SK-N-SH (cell line): ENCODE results near the gene CNTN4. TPM values are rescaled to one million over a fixed set of nuclear protein-coding genes. Genes with fewer than 3 reads are reported as not detected.

Source experiments
- CTCF ChIA-PET: fragments of 300-600, 350-600 bp; formaldehyde crosslinking; extraction: SDS; loops from one replicate; lab custom pipeline; 2021; lab: Yijun Ruan, JAX
- POLR2A ChIA-PET: fragments of 350-600 bp; sonication (Branson Sonifier 250); formaldehyde crosslinking; extraction: SDS; loops from one replicate; lab custom pipeline; 2020; ENCODE audit warnings: antibody characterized with exemption, inconsistent platforms; lab: Yijun Ruan, JAX
- DNase-seq: peaks from one replicate; pipeline ENCODE4 v3.0.0; 2012
- H2AFZ ChIP-seq: fragments of 200-600 bp; sonication (generic); 2 replicates; pipeline ENCODE4 v1.8.1; 2016; ENCODE audit warnings: antibody characterized with exemption, mild to moderate bottlenecking, low read depth
- H3F3A ChIP-seq: fragments of 200-600 bp; sonication (generic); replicated peaks from 2 replicates; pipeline ENCODE3; 2016; ENCODE audit warnings: antibody characterized with exemption, mild to moderate bottlenecking; ENCODE audit not compliant: insufficient read depth
- H3K27ac ChIP-seq, 2 experiments: fragments of 200-500 bp in 1 of 2; fragments of 200-600 bp in 1 of 2; sonication (Bioruptor generic) in 1 of 2; sonication (generic), shearing (Covaris generic) in 1 of 2; 2 replicates each; pipeline versions ENCODE4 v1.5.1 to v1.6.1; 2014 to 2016; ENCODE audit warnings: low read depth in 2 of 2, inconsistent platforms in 1 of 2, low read length in 1 of 2, mild to moderate bottlenecking in 1 of 2, mixed read lengths in 1 of 2
- H3K27me3 ChIP-seq: fragments of 200-600 bp; sonication (generic), shearing (Covaris generic); 2 replicates; pipeline ENCODE4 v1.6.1; 2016; ENCODE audit warnings: mixed run types; ENCODE audit not compliant: insufficient read depth
- H3K36me3 ChIP-seq, 2 experiments: fragments of 200-500 bp in 1 of 2; fragments of 200-600 bp in 1 of 2; sonication (Bioruptor generic) in 1 of 2; sonication (generic) in 1 of 2; replicated peaks in 1 of 2; 2 replicates each; pipeline versions ENCODE3 to v1.5.1; 2014 to 2016; ENCODE audit warnings: low read length in 1 of 2, mild to moderate bottlenecking in 1 of 2; ENCODE audit not compliant: insufficient read depth in 2 of 2, control insufficient read depth in 1 of 2
- H3K4me1 ChIP-seq, 2 experiments: fragments of 200-500 bp in 1 of 2; fragments of 200-600 bp in 1 of 2; sonication (Bioruptor generic) in 1 of 2; sonication (generic), shearing (Covaris generic) in 1 of 2; 2 replicates each; pipeline versions ENCODE4 v1.5.1 to v1.6.1; 2014 to 2016; ENCODE audit warnings: low read depth in 1 of 2, low read length in 1 of 2, mixed run types in 1 of 2; ENCODE audit not compliant: insufficient read depth in 2 of 2, control insufficient read depth in 1 of 2
- H3K4me2 ChIP-seq: fragments of 200-600 bp; sonication (generic), shearing (Covaris generic); 2 replicates; pipeline ENCODE4 v1.6.1; 2017; ENCODE audit warnings: mixed run types
- H3K4me3 ChIP-seq, 2 experiments: fragments of 200-500 bp in 1 of 2; fragments of 200-600 bp in 1 of 2; sonication (Bioruptor generic) in 1 of 2; sonication (generic), shearing (Covaris generic) in 1 of 2; 2 replicates each; pipeline versions ENCODE4 v1.5.1 to v1.8.1; 2014 to 2016; ENCODE audit warnings: low read depth in 2 of 2, inconsistent platforms in 1 of 2, low read length in 1 of 2, mild to moderate bottlenecking in 1 of 2, mixed read lengths in 1 of 2, moderate library complexity in 1 of 2
- H3K79me2 ChIP-seq: fragments of 200-600 bp; sonication (generic); 2 replicates; pipeline ENCODE4 v1.8.1; 2017; ENCODE audit warnings: mild to moderate bottlenecking; ENCODE audit not compliant: insufficient read depth
- H3K9ac ChIP-seq: fragments of 200-600 bp; sonication (generic); 2 replicates; pipeline ENCODE4 v1.6.1; 2017; ENCODE audit warnings: mixed run types
- H3K9me2 ChIP-seq: fragments of 200-600 bp; sonication (generic); 2 replicates; pipeline ENCODE4 v1.6.1; 2017; ENCODE audit warnings: mixed run types
- H3K9me3 ChIP-seq: fragments of 200-600 bp; sonication (generic); 2 replicates; pipeline ENCODE4 v1.6.1; 2017; ENCODE audit warnings: mixed run types, mild to moderate bottlenecking, moderate library complexity
- H4K20me1 ChIP-seq: fragments of 200-600 bp; sonication (generic); 2 replicates; pipeline ENCODE4 v1.6.1; 2017; ENCODE audit warnings: mild to moderate bottlenecking, mixed run types; ENCODE audit not compliant: insufficient read depth
- CHD2 ChIP-seq: fragments of 150-350 bp; IDR thresholded peaks from 2 replicates; pipeline ENCODE4 v1.6.1; 2018; ENCODE audit warnings: low read length; ENCODE audit not compliant: partially characterized antibody
- CTCF ChIP-seq: fragments of 200-600 bp; sonication (generic); IDR thresholded peaks from 2 replicates; pipeline ENCODE4 v1.6.1; 2017; ENCODE audit warnings: antibody characterized with exemption, mild to moderate bottlenecking, moderate library complexity
- ELF1 ChIP-seq: IDR thresholded peaks from 2 replicates; pipeline ENCODE4 v1.4.0; 2012
- FOXJ3 ChIP-seq: sonication (generic); formaldehyde crosslinking; IDR thresholded peaks from 2 replicates; pipeline ENCODE4 v1.5.1; 2020; ENCODE audit warnings: mild to moderate bottlenecking, missing genetic modification reagents
- GABPA ChIP-seq: IDR thresholded peaks from 2 replicates; pipeline ENCODE4 v1.4.0; 2012; ENCODE audit warnings: low read depth, mild to moderate bottlenecking
- NRF1 ChIP-seq: IDR thresholded peaks from 2 replicates; pipeline ENCODE4 v1.6.1; 2012; ENCODE audit warnings: low read depth, mild to moderate bottlenecking, low read length
- POLR2AphosphoS5 ChIP-seq: IDR thresholded peaks from 2 replicates; pipeline ENCODE4 v1.6.1; 2012; ENCODE audit warnings: low read depth, low read length
- RAD21 ChIP-seq: IDR thresholded peaks from 2 replicates; pipeline ENCODE4 v1.6.1; 2012; ENCODE audit warnings: mild to moderate bottlenecking, low read length
- REST ChIP-seq: IDR thresholded peaks from 2 replicates; pipeline ENCODE4 v1.6.1; 2012; ENCODE audit warnings: mild to moderate bottlenecking, low read depth, low read length, moderate library complexity
- RXRA ChIP-seq: IDR thresholded peaks from 2 replicates; pipeline ENCODE4 v1.4.0; 2012; ENCODE audit warnings: low read depth, mild to moderate bottlenecking, borderline replicate concordance
- SMC3 ChIP-seq: IDR thresholded peaks from 2 replicates; pipeline ENCODE4 v1.6.1; 2012; ENCODE audit warnings: low read depth, low read length, improper control_type of control experiment
- ZBTB33 ChIP-seq: IDR thresholded peaks from 2 replicates; pipeline ENCODE4 v1.4.0; 2012; ENCODE audit warnings: low read depth, borderline replicate concordance
- WGBS: methylation state at CpG from one replicate; pipeline ENCODE4 v1.1.6; 2017; ENCODE audit warnings: low lambda C conversion rate; 5-methylcytosine and 5-hydroxymethylcytosine counted together
- polyA plus RNA-seq, 3 experiments: library from polyadenylated mRNA; depleted of rRNA; stranded (reverse); fragments of >200 nt; gene quantifications; 2 replicates each; pipeline ENCODE4 v1.2.3, GENCODE V29; 2012

Gene CNTN4
- polyA plus RNA-seq, 1 of the 3 experiments (the other 2 are of a cell fraction): 0.12 TPM

- no peak overlapping the region for H3K9ac ChIP-seq
- no peak for DNase-seq
- TF ChIP-seq GABPA: no peak
- TF ChIP-seq SMC3: no peak
- TF ChIP-seq, all 33 proteins: peak for 0
- Histone ChIP-seq H3K27me3 (no peaks in the 10 kb centered on the region), H3K36me3 (no peaks in the 10 kb centered on the region), H3K27ac (no peak overlapping the region), H3K79me2 (no peaks in the 10 kb centered on the region), H4K20me1 (no peaks in the 10 kb centered on the region), H3F3A (no peaks in the 10 kb centered on the region), H3K9me2 (no peaks in the 10 kb centered on the region), H3K4me3 (no peak overlapping the region), H3K9me3 (no peaks in the 10 kb centered on the region; the same call in 1 of the 2 replicates), H2AFZ (no peak overlapping the region), H3K4me2 (no peak overlapping the region), H3K4me1 (peaks cover 0 to 5% of the 10 kb centered on the region in 2 experiments; a peak in 1 of 4 replicates)
- ChIA-PET CTCF (no interaction called here), POLR2A (no interaction called here)
- 45% methylated on average over 2 of the region's 2 CpGs for WGBS
These were observed 633.2 kb downstream of the CNTN4 start for GRCh38 chr3:2731843-2732242.

GRCh38 chr3:2735392-2735894 lies 636.8 kb downstream of the CNTN4 start:
- DNase-seq: no peak
- TF ChIP-seq POLR2AphosphoS5 (no peak), NRF1 (no peak), CHD2 (no peak), REST (no peak), FOXJ3 (CRISPR knock-in tag) (no peak), SMC3 (no peak), RAD21 (no peak), CTCF (no peak), RXRA (no peak), ELF1 (no peak), ZBTB33 (no peak)
- H3K4me3 ChIP-seq: no peak overlapping the region
- H4K20me1 ChIP-seq: no peaks in the 10 kb centered on the region
- H2AFZ ChIP-seq: no peak overlapping the region
- 25% methylated on average over 7 of the region's 7 CpGs for WGBS
- no peaks in the 10 kb centered on the region for H3K9me2 ChIP-seq
- ChIA-PET CTCF (no interaction called here), POLR2A (no interaction called here)
- no peak overlapping the region for H3K9ac ChIP-seq
- H3K27me3 ChIP-seq: no peaks in the 10 kb centered on the region
- H3K4me1 ChIP-seq: peaks cover 0 to 5% of the 10 kb centered on the region in 2 experiments; a peak in 1 of 4 replicates
- H3K79me2 ChIP-seq: no peaks in the 10 kb centered on the region
- no peaks in the 10 kb centered on the region for H3K36me3 ChIP-seq
- H3K4me2 ChIP-seq: no peak overlapping the region
- H3K27ac ChIP-seq: no peak overlapping the region
- H3F3A ChIP-seq: no peaks in the 10 kb centered on the region
- H3K9me3 ChIP-seq: no peaks in the 10 kb centered on the region; the same call in 1 of the 2 replicates
